Neural cell (in vitro differentiated cells): ENCODE measurements around the gene ZNF695. TPM values are rescaled to one million over a fixed set of nuclear protein-coding genes. Genes with fewer than 3 reads are reported as not detected.
"Not testable (repeated sequence)": the region's sequence is repeated elsewhere in the genome, so short reads cannot be mapped to it uniquely, and the experiment has no call there.

ENCODE experiments used
- H2AFZ ChIP-seq: fragments of 200-600, 300-800 bp; sonication (generic), shearing (Covaris generic); 2 replicates; pipeline ENCODE4 v1.6.0; 2014; ENCODE audit warnings: low read depth, mild to moderate bottlenecking, antibody characterized with exemption, low read length, moderate library complexity
- H3F3A ChIP-seq: fragments of 200-600 bp; shearing (Covaris generic); 2 replicates; pipeline ENCODE4 v1.6.1; 2016; ENCODE audit warnings: mild to moderate bottlenecking, moderate library complexity, mixed read lengths, antibody characterized with exemption, low read length; ENCODE audit not compliant: insufficient read depth, poor library complexity, severe bottlenecking
- H3K27ac ChIP-seq: fragments of 200-600, 300-800 bp; sonication (generic), shearing (Covaris generic); 2 replicates; pipeline ENCODE4 v1.5.1; 2014; ENCODE audit warnings: mild to moderate bottlenecking, low read length, moderate library complexity
- H3K27me3 ChIP-seq: fragments of 300-800, 200-600 bp; sonication (generic), shearing (Covaris generic); 2 replicates; pipeline ENCODE4 v1.6.0; 2014; ENCODE audit warnings: mild to moderate bottlenecking, low read depth, low read length, moderate library complexity; ENCODE audit not compliant: insufficient read depth
- H3K36me3 ChIP-seq: fragments of 300-800, 200-600 bp; sonication (generic), shearing (Covaris generic); 2 replicates; pipeline ENCODE4 v1.5.1; 2014; ENCODE audit warnings: mild to moderate bottlenecking, antibody characterized with exemption, low read length, moderate library complexity; ENCODE audit not compliant: insufficient read depth
- H3K4me2 ChIP-seq: fragments of 300-800, 200-600 bp; sonication (generic), shearing (Covaris generic); 2 replicates; pipeline ENCODE4 v1.6.0; 2014; ENCODE audit warnings: mild to moderate bottlenecking, low read length
- H3K4me3 ChIP-seq: fragments of 300-800, 200-600 bp; sonication (generic), shearing (Covaris generic); 2 replicates; pipeline ENCODE4 v1.5.1; 2014; ENCODE audit warnings: mild to moderate bottlenecking, low read length, moderate library complexity
- H3K79me2 ChIP-seq: fragments of 200-600 bp; shearing (Covaris generic); replicated peaks from 2 replicates; pipeline ENCODE4 v1.6.0; 2014; ENCODE audit warnings: mild to moderate bottlenecking, low read length, moderate library complexity; ENCODE audit not compliant: insufficient read depth
- H3K9ac ChIP-seq: fragments of 300-800, 200-600 bp; sonication (generic), shearing (Covaris generic); 2 replicates; pipeline ENCODE4 v1.6.1; 2016; ENCODE audit warnings: mild to moderate bottlenecking, low read length, mixed read lengths
- H3K9me2 ChIP-seq: fragments of 200-600 bp; shearing (Covaris generic); 2 replicates; pipeline ENCODE4 v1.6.1; 2016; ENCODE audit warnings: mild to moderate bottlenecking, low read length, mixed read lengths; ENCODE audit not compliant: insufficient read depth
- H3K9me3 ChIP-seq: fragments of 200-600, 300-800 bp; sonication (generic), shearing (Covaris generic); 2 replicates; pipeline ENCODE4 v1.6.1; 2016; ENCODE audit warnings: mild to moderate bottlenecking, mixed run types, low read length, moderate library complexity, mixed read lengths
- H4K20me1 ChIP-seq: fragments of 200-600 bp; shearing (Covaris generic); 2 replicates; pipeline ENCODE4 v1.6.1; 2016; ENCODE audit warnings: mild to moderate bottlenecking, mixed run types; ENCODE audit not compliant: insufficient read depth
- CTCF ChIP-seq: fragments of 450-650 bp; IDR thresholded peaks from 2 replicates; pipeline ENCODE4 v1.5.1; 2014; ENCODE audit warnings: antibody characterized with exemption, mild to moderate bottlenecking, moderate library complexity; ENCODE audit not compliant: poor library complexity, severe bottlenecking
- EP300 ChIP-seq: fragments of 450-650 bp; conservative IDR thresholded peaks from 2 replicates; pipeline ENCODE4 v1.6.1; 2014; ENCODE audit warnings: antibody characterized with exemption, mild to moderate bottlenecking, moderate library complexity; ENCODE audit not compliant: poor library complexity, severe bottlenecking
- EZH2 ChIP-seq: fragments of 200-600, 300-800 bp; shearing (Covaris generic), sonication (generic); IDR thresholded peaks from 2 replicates; pipeline ENCODE4 v1.6.1; 2014; ENCODE audit warnings: antibody characterized with exemption, low read length, borderline replicate concordance, mild to moderate bottlenecking; ENCODE audit not compliant: insufficient read depth, poor library complexity, severe bottlenecking
- MXI1 ChIP-seq: fragments of 450-650 bp; conservative IDR thresholded peaks from 2 replicates; pipeline ENCODE4 v1.6.1; 2014; ENCODE audit warnings: antibody characterized with exemption, mild to moderate bottlenecking; ENCODE audit not compliant: poor library complexity, severe bottlenecking
- POLR2AphosphoS5 ChIP-seq: IDR thresholded peaks from 2 replicates; pipeline ENCODE4 v1.6.1; 2012
- RAD21 ChIP-seq: fragments of 450-650 bp; conservative IDR thresholded peaks from 2 replicates; pipeline ENCODE4 v1.6.1; 2014; ENCODE audit warnings: antibody characterized with exemption, mild to moderate bottlenecking, moderate library complexity
- REST ChIP-seq: IDR thresholded peaks from 2 replicates; pipeline ENCODE4 v1.6.1; 2012; ENCODE audit warnings: borderline replicate concordance
- SMC3 ChIP-seq: fragments of 450-650 bp; conservative IDR thresholded peaks from 2 replicates; pipeline ENCODE4 v1.6.1; 2014; ENCODE audit warnings: antibody characterized with exemption, mild to moderate bottlenecking, moderate library complexity; ENCODE audit not compliant: poor library complexity
- TAF1 ChIP-seq: IDR thresholded peaks from 2 replicates; pipeline ENCODE4 v1.6.1; 2012; ENCODE audit warnings: low read depth
- polyA plus RNA-seq: library from polyadenylated mRNA; depleted of rRNA; stranded (reverse); fragments of >200 nt; gene quantifications from 2 replicates; pipeline ENCODE4 v1.2.3, GENCODE V29; 2014

ZNF695 gene
- polyA plus RNA-seq, 1 donor from 2014 or later, result 8.4 TPM

- H3K4me3 ChIP-seq, result no peak overlapping the region
- H3K9ac ChIP-seq, result no peak overlapping the region
- H4K20me1 ChIP-seq, result no peaks in the 10 kb centered on the region
- no peak overlapping the region for H2AFZ ChIP-seq
- no peaks in the 10 kb centered on the region for H3K36me3 ChIP-seq
- H3K9me3 ChIP-seq, result no peaks in the 10 kb centered on the region
- H3K79me2 ChIP-seq, result no peaks in the 10 kb centered on the region
- H3K27ac ChIP-seq, result no peak overlapping the region
- no peaks in the 10 kb centered on the region for H3K9me2 ChIP-seq
- H3F3A ChIP-seq, result no peaks in the 10 kb centered on the region
- H3K27me3 ChIP-seq, result no peaks in the 10 kb centered on the region
- TF ChIP-seq SMC3 (no peak), REST (no peak), EZH2 (no peak), MXI1 (no peak), POLR2AphosphoS5 (no peak), EP300 (no peak), RAD21 (no peak), CTCF (no peak), TAF1 (no peak)
- H3K4me2 ChIP-seq, result no peak overlapping the region
These were observed 5.5 kb upstream of the ZNF695 start for GRCh38 chr1:247013391-247013790.

- H3K79me2 ChIP-seq, result peaks cover 34% of the 10 kb centered on the region
- no peaks in the 10 kb centered on the region for H4K20me1 ChIP-seq
- H3K4me2 ChIP-seq, result peak overlapping the region; percentile 41
- TF ChIP-seq POLR2AphosphoS5 (no peak), TAF1 (no peak), CTCF (no peak), EZH2 (no peak), EP300 (no peak), MXI1 (no peak), REST (no peak)
- H3K36me3 ChIP-seq, result no peaks in the 10 kb centered on the region
- no peaks in the 10 kb centered on the region for H3K27me3 ChIP-seq
- H3K4me3 ChIP-seq, result peak overlapping the region; percentile 79
- no peaks in the 10 kb centered on the region for H3K9me2 ChIP-seq
- H3K9me3 ChIP-seq, result no peaks in the 10 kb centered on the region
- peak overlapping the region; percentile 10 for H2AFZ ChIP-seq
- no peaks in the 10 kb centered on the region for H3F3A ChIP-seq
- H3K9ac ChIP-seq, result no peak overlapping the region
- H3K27ac ChIP-seq, result no peak overlapping the region
These were observed 546 bp upstream of the ZNF695 start for GRCh38 chr1:247008406-247008799.

- not testable (repeated sequence) for H2AFZ ChIP-seq, H3K36me3 ChIP-seq, H3K9ac ChIP-seq, H3K4me2 ChIP-seq, H3K9me2 ChIP-seq, H4K20me1 ChIP-seq, H3K27ac ChIP-seq, H3K27me3 ChIP-seq, H3F3A ChIP-seq, H3K4me3 ChIP-seq, H3K9me3 ChIP-seq
- peaks cover 60% of the 10 kb centered on the region for H3K79me2 ChIP-seq
These were observed 3.8 kb downstream of the ZNF695 start for GRCh38 chr1:247004081-247004480.
